KG1 (cell line): ENCODE measurements around the gene DLG2.

Experiments
- DNase-seq: peaks from one replicate; lab custom pipeline; 2025; lab: John Stamatoyannopoulos, UW

The DLG2 gene

DNA sequence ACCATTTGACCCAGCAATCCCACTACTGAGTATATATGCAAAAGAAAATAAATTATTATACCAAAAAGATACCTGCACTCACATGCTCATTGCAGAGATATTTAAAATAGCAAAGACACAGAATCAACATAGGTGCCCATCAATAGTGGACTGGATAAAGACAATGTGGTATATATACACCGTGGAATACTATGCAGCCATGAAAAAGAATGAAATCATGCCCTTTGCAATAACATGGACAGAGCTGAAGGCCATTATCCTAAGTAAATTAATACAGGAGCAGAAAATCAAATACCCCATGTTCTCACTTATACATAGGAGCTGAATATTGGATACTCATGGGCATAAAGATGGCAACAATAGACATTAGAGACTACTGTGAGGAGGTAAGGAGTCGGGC, 68.7 kb downstream of the DLG2 start:
- no peak for DNase-seq

DNA sequence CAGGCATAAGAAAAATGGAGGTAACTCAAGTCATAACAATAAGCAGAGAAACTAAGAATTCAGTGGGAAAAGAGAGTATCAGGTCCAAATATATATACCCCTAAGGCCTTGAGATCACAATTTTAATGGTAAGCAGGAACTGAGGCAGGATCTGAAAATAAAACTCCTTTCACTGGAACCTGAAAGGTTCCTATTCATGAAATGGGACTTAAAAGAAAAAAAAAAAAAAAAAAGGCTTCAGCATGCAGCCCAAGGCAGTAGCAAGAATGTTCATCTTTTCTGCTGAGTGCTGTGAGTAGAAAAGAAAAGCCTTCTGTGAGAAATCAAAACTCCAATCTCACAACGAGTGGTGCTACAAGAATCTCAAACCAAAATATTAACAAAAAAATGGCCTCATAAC, 75.3 kb downstream of the DLG2 start:
- DNase-seq: no peak

DNA sequence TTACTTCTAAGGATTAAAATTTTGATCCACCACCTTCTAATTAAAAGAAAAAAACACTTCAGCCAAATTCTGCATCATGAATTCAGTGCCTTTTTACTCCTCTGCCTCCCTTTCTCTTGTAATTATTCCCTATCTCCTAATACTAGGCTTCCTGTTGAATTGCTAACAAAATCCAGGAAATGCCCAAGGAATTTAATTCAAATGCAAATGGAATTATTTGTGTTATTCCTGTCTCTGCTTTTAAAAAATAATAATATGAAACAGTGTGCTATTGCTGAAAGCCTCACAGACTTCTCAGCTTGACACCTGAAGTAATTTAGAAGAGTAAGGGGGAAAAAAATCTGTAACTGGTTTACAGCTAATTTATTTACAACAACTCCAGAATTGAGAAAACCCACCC, 85.5 kb downstream of the DLG2 start:
- no peak for DNase-seq

DNA sequence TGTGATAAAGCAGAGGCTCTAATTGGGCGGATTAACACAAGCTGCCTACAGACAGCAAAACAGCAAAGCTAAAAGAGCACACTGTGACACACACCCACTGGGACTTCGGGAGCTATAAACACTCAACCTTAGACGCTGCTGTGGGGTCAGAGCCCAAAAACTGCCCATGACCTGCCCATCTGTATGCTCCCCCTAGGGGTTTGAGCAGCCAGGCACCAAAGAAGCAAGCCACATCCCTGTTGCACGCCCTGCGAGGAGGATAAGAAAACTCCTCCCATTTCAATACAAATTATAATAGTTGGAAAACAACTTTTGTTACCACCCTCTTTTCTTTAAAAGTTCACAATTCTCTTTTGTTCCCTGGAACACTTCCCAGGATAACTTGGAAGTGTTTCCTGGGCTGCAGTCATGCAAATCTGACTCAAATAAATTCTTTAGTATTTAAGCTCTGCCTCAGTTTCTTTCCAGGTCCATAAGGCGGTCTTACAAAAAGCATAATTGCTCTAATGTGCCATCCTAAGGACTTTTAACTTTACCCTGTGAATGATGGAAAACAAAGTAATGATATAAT, 86.4 kb downstream of the DLG2 start:
- no peak for DNase-seq

DNA sequence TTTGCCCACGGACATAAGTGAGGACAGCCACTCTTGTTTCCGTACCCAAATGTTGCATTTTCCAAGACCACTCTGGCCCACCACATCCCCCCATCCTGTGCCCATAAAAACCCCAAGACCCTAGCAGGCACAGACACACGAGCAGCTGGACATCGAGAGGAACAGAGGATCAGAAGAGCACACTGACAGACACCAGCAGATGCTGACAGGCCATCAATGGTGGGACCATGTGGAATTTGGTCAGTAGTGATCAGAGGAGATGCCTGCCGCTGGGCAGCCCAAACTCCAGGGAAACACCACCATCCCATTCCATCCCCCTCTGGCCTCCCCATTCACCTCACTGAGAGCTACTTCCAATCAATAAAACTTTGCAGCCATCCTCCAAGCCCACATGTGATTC, 87.0 kb downstream of the DLG2 start:
- DNase-seq: no peak

- no peak for DNase-seq
These were observed 87.4 kb downstream of the DLG2 start for GRCh38 chr11:85539740-85540139.

- DNase-seq: no peak
These were observed 88.0 kb downstream of the DLG2 start for GRCh38 chr11:85539029-85539689.

- DNase-seq: no peak
These were observed 90.7 kb downstream of the DLG2 start for GRCh38 chr11:85536438-85536837.

DNA sequence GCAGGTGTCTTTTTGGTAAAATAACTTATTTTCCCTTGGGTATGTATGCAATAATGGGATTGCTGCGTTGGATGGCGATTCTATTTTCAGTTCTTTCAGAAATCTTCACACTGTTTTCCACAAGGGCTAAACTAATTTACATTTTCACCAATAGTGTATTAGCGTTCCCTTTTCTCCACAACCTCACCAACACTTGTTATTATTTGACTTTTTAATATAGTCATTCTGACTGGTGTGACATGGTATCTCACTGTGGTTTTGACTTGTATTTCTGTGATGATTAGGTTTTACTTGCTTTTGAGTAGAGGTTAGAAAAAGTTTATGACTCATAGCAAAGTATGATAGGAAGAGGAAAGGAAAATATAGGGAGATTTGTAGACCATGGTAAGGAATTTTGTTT, 92.3 kb downstream of the DLG2 start:
- DNase-seq: no peak

- DNase-seq: no peak
These were observed 95.8 kb downstream of the DLG2 start for GRCh38 chr11:85531191-85531897.

GRCh38 chr11:85530634-85531033, 96.5 kb downstream of the DLG2 start:
- DNase-seq: peak; percentile 14

DNA sequence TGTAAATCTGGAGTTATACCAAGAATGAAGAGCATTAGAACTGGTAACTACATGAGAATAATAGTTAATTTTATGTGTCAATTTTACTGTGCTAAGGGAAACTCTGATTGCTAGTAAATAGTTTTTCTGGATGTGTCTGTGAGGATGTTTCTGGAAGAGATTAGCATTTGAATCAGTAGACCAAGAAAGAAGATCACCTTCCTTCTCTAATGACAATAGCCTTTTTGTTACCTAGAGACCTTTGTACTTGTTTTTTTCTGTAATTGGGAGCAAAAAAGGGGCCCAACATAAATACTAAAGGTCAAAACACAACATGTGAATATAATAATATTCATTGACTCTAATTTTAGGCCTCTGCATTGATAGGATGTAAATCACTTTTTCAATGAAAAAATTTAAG, 100.6 kb downstream of the DLG2 start:
- no peak for DNase-seq

- DNase-seq: no peak
These were observed 101.5 kb downstream of the DLG2 start for GRCh38 chr11:85525686-85526085.

DNA sequence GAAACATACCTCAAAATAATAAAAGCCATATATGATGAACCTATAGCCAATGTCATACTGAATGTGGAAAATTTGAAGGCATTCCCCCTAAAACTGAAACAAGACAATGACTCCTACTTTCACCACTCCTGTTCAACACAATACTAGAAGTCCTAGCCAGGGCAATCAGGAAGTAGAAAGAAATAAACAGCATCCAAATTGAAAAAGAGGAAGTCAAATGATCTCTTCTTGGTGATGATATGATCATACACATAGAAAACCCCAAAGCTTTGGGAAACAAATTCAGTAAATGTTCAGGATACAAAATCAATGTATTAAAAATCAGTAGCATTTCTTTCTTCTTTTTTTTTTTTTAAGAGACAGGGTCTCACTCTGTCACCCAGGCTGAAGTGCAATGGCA, 109.9 kb downstream of the DLG2 start:
- no peak for DNase-seq

DNA sequence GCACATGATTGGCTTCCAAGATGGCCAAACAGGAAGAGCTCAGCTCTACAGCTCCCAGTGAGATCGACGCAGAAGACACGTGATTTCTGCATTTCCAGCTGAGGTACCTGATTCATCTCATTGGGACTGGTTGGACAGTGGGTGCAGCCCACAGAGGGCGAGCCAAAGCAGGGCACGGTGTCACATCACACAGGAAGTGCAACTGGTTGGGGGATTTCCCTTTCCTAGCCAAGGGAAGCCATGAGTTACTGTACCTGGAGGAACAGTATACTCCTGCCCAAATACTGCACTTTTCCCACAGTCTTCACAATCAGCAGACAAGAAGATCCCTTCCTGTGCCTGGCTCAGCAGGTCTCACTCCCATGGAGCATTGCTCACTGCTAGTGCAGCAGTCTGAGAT, 131.2 kb downstream of the DLG2 start:
- DNase-seq: no peak

DNA sequence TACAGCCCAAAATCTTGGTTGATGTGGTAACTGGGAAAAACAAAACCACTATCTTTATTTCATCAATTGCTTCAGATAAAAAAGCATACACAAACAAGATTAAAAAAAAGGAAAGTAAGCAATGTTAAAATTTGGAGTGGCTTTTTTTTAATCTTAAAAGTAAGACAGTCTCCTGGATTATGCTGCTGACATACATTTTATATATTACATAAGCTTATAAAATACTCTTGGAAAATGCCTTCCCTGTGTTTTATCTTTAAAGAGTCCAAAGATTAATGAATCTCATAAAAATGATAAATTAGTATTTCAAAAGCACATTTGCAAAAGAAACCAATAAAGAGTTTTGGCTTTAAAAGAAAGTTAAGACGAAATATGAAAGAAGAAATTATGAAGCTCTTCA, 132.7 kb downstream of the DLG2 start:
- DNase-seq: no peak

DNA sequence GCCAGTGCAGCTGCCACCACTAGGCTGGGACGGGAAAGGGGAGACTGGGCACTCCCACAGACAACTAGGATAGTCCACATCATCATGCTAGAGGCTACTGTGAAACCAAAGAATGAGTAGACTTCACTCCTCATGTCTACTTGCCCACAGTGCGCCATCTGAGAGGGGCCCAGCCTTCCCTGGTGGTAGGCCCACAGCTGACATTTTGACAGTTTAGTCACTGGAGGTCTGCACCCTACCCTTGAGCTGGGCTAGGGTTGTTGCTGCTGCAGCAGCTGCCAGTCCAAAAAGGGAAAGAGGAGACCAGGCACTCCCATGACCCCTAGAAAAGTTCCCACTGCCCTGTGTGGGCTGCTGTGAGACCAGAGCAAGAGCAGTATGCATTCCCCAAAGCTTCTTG, 141.2 kb downstream of the DLG2 start:
- no peak for DNase-seq

GRCh38 chr11:85483861-85484260, 143.3 kb downstream of the DLG2 start:
- DNase-seq: no peak

DNA sequence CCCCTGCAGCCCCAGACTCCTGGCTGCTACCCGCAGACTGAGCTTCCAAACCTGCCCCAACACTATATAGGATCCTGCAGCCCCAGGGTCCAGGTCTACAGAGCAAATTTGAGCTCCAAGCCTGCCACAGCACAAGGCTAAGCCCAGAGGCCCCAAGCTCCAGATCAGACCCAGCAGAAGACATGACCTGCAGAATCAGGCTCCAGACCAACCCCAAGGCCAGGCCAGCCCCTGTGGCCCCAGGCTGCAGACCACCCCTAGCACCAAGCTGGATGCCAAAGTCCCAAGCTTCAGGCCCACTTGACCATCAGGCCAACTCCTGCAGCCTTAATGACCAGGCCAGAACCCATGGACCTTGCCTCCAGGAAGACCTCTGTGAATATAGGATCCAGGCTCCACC, 145.3 kb downstream of the DLG2 start:
- no peak for DNase-seq

GRCh38 chr11:85475660-85476517, 151.3 kb downstream of the DLG2 start:
- no peak for DNase-seq

GRCh38 chr11:85472953-85473352, 154.2 kb downstream of the DLG2 start:
- DNase-seq: no peak

DNA sequence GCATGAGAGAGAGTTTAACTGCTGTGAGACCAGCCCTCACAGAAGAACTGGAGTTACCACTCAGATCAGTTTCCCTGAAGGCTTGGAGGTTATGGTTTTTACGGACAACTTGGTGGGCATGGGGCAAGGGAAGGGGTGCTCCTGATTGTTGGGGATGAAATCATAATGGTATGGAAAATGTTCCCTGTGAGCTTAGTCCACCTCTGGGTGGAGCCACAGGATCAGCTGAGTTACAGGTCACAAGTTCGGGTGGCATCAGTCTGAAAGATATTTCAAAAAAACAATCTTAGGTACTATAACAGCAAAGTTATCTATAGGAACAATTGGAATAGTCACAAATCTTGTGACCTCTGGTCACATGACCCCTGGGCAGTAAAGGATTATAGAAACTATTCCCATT, 162.9 kb downstream of the DLG2 start:
- no peak for DNase-seq

GRCh38 chr11:85459304-85459703, 167.8 kb downstream of the DLG2 start:
- no peak for DNase-seq
